IMR-90 (cell line): ENCODE measurements around the gene ACOXL. TPM values are rescaled to one million over a fixed set of nuclear protein-coding genes. Genes with fewer than 3 reads are reported as not detected.

ENCODE experiments used
- ATAC-seq: fragments of 200-7000 bp; cut with Tn5 transposase; 2 replicates; pipeline ENCODE4 v1.9.1; 2020; ENCODE audit warnings: low read depth, mild to moderate bottlenecking, moderate library complexity
- BruUV-seq: library from RNA; stranded (reverse); fragments of 400-500 nt; replicated peaks from 2 replicates; lab custom pipeline; 2021; lab: Mats Ljungman, UMichigan
- CTCF ChIA-PET: fragments of 300-600 bp; formaldehyde crosslinking; extraction: SDS; loops from one replicate; lab custom pipeline; 2021; ENCODE audit warnings: antibody characterized with exemption; lab: Yijun Ruan, JAX
- POLR2A ChIA-PET: fragments of 300-600 bp; sonication (Branson Sonifier 250); formaldehyde crosslinking; loops from one replicate; lab custom pipeline; 2022; ENCODE audit warnings: antibody characterized with exemption; ENCODE audit not compliant: unreplicated experiment; lab: Charles Lee
- DNase-seq: peaks from one replicate; pipeline ENCODE4 v3.0.0; 2013
- H2AFZ ChIP-seq: replicated peaks from 2 replicates; pipeline ENCODE3; 2013; ENCODE audit warnings: low read length, mild to moderate bottlenecking; ENCODE audit not compliant: poor library complexity
- H2AK5ac ChIP-seq: 2 replicates; pipeline ENCODE4 v1.6.1; 2013; ENCODE audit warnings: low read depth, low read length, inconsistent platforms
- H2AK9ac ChIP-seq: replicated peaks from 2 replicates; pipeline ENCODE3; 2013; ENCODE audit warnings: mild to moderate bottlenecking, low read depth, low read length, moderate library complexity; ENCODE audit not compliant: poor library complexity
- H2BK120ac ChIP-seq: 2 replicates; pipeline ENCODE4 v1.6.1; 2013; ENCODE audit warnings: low read depth, low read length, inconsistent platforms
- H2BK15ac ChIP-seq: 3 replicates; pipeline ENCODE4 v1.6.1; 2013; ENCODE audit warnings: low read depth, low read length, inconsistent platforms
- H2BK20ac ChIP-seq: 2 replicates; pipeline ENCODE4 v1.6.1; 2013; ENCODE audit warnings: low read depth, mild to moderate bottlenecking, inconsistent platforms, low read length, moderate library complexity
- H2BK5ac ChIP-seq: 2 replicates; pipeline ENCODE4 v1.6.1; 2013; ENCODE audit warnings: mild to moderate bottlenecking, low read depth, low read length, inconsistent platforms; ENCODE audit not compliant: poor library complexity, severe bottlenecking
- H3K14ac ChIP-seq: replicated peaks from 2 replicates; pipeline ENCODE4 v1.6.1; 2013; ENCODE audit warnings: low read depth, low read length, inconsistent platforms
- H3K18ac ChIP-seq: 2 replicates; pipeline ENCODE4 v1.6.1; 2013; ENCODE audit warnings: low read depth, low read length, control low read depth
- H3K23ac ChIP-seq: 2 replicates; pipeline ENCODE4 v1.6.1; 2013; ENCODE audit warnings: low read depth, low read length, inconsistent platforms
- H3K27ac ChIP-seq: 2 replicates; pipeline ENCODE4 v1.5.1; 2013; ENCODE audit warnings: mild to moderate bottlenecking, control low read depth, low read length; ENCODE audit not compliant: insufficient read depth
- H3K27me3 ChIP-seq: 2 replicates; pipeline ENCODE4 v1.6.1; 2013; ENCODE audit warnings: low read length; ENCODE audit not compliant: control insufficient read depth, insufficient read depth
- H3K36me3 ChIP-seq: 2 replicates; pipeline ENCODE4 v1.6.1; 2013; ENCODE audit warnings: low read length, mixed read lengths; ENCODE audit not compliant: control insufficient read depth, insufficient read depth
- H3K4ac ChIP-seq: 2 replicates; pipeline ENCODE4 v1.6.1; 2013; ENCODE audit warnings: low read depth, low read length, inconsistent platforms
- H3K4me1 ChIP-seq: 2 replicates; pipeline ENCODE4 v1.6.1; 2013; ENCODE audit warnings: low read length, mixed read lengths; ENCODE audit not compliant: control insufficient read depth, insufficient read depth
- H3K4me2 ChIP-seq: 2 replicates; pipeline ENCODE4 v1.6.1; 2013; ENCODE audit warnings: low read depth, mild to moderate bottlenecking, control low read depth, low read length, moderate library complexity
- H3K4me3 ChIP-seq: 2 replicates; pipeline ENCODE4 v1.5.1; 2013; ENCODE audit warnings: low read depth, mild to moderate bottlenecking, control low read depth, low read length, moderate library complexity; ENCODE audit not compliant: insufficient read depth
- H3K56ac ChIP-seq: 2 replicates; pipeline ENCODE4 v1.6.1; 2013; ENCODE audit warnings: low read length, inconsistent platforms; ENCODE audit not compliant: insufficient read depth; ENCODE audit errors: extremely low read depth
- H3K79me1 ChIP-seq, 2 experiments: 2 replicates each; pipeline ENCODE4 v1.6.1; 2013; ENCODE audit warnings: low read length in 2 of 2, inconsistent platforms in 1 of 2, low read depth in 1 of 2
- H3K9ac ChIP-seq: 2 replicates; pipeline ENCODE4 v1.6.1; 2013; ENCODE audit warnings: low read depth, low read length, control low read depth
- H3K9me1 ChIP-seq: 2 replicates; pipeline ENCODE4 v1.6.1; 2013; ENCODE audit warnings: low read length, inconsistent platforms; ENCODE audit not compliant: insufficient read depth
- H3K9me3 ChIP-seq: 2 replicates; pipeline ENCODE4 v1.6.1; 2013; ENCODE audit warnings: low read length; ENCODE audit not compliant: control insufficient read depth, insufficient read depth
- H4K20me1 ChIP-seq: 2 replicates; pipeline ENCODE4 v1.6.1; 2013; ENCODE audit warnings: low read length, inconsistent platforms; ENCODE audit not compliant: insufficient read depth
- H4K5ac ChIP-seq: 2 replicates; pipeline ENCODE4 v1.6.1; 2013; ENCODE audit warnings: mild to moderate bottlenecking, low read depth, low read length, control low read depth
- H4K8ac ChIP-seq, 2 experiments: 2 replicates each; pipeline ENCODE4 v1.6.1; 2013; ENCODE audit warnings: low read depth in 2 of 2, low read length in 2 of 2, control low read depth in 1 of 2, inconsistent platforms in 1 of 2
- H4K91ac ChIP-seq: 2 replicates; pipeline ENCODE4 v1.6.1; 2013; ENCODE audit warnings: low read depth, low read length, inconsistent platforms; ENCODE audit not compliant: insufficient read depth
- BHLHE40 ChIP-seq: fragments of 150-350 bp; IDR thresholded peaks from 2 replicates; pipeline ENCODE4 v1.6.1; 2016; ENCODE audit warnings: mild to moderate bottlenecking, low read depth, low read length
- CEBPB ChIP-seq: IDR thresholded peaks from 2 replicates; pipeline ENCODE4 v1.6.1; 2012; ENCODE audit warnings: low read depth, low read length, improper control_type of control experiment
- CHD1 ChIP-seq: IDR thresholded peaks from 2 replicates; pipeline ENCODE4 v1.6.1; 2012; ENCODE audit warnings: low read depth, low read length, improper control_type of control experiment
- FOS ChIP-seq: fragments of 150-350 bp; IDR thresholded peaks from 2 replicates; pipeline ENCODE4 v1.6.1; 2016; ENCODE audit warnings: low read depth, low read length
- MAFK ChIP-seq: IDR thresholded peaks from 2 replicates; pipeline ENCODE4 v1.6.1; 2012; ENCODE audit warnings: low read depth, low read length, improper control_type of control experiment
- MAZ ChIP-seq: IDR thresholded peaks from 2 replicates; pipeline ENCODE4 v1.6.1; 2012; ENCODE audit warnings: low read depth, mild to moderate bottlenecking, low read length, improper control_type of control experiment, moderate library complexity, borderline replicate concordance
- MXI1 ChIP-seq: IDR thresholded peaks from 2 replicates; pipeline ENCODE4 v1.6.1; 2012; ENCODE audit warnings: low read depth, mild to moderate bottlenecking, low read length, moderate library complexity, borderline replicate concordance
- NFE2L2 ChIP-seq: fragments of 150-350 bp; IDR thresholded peaks from 2 replicates; pipeline ENCODE4 v1.6.1; 2016; ENCODE audit warnings: low read depth, mild to moderate bottlenecking, low read length
- RAD21 ChIP-seq: IDR thresholded peaks from 2 replicates; pipeline ENCODE4 v1.6.1; 2012; ENCODE audit warnings: low read length, improper control_type of control experiment
- RCOR1 ChIP-seq: IDR thresholded peaks from 2 replicates; pipeline ENCODE4 v1.6.1; 2012; ENCODE audit warnings: mild to moderate bottlenecking, low read length, improper control_type of control experiment; ENCODE audit not compliant: insufficient replicate concordance
- RFX5 ChIP-seq: IDR thresholded peaks from 2 replicates; pipeline ENCODE4 v1.8.0; 2012; ENCODE audit warnings: low read depth, mild to moderate bottlenecking, low read length, moderate library complexity
- SMC3 ChIP-seq: fragments of 150-350 bp; IDR thresholded peaks from 2 replicates; pipeline ENCODE4 v1.6.1; 2016; ENCODE audit warnings: low read depth, mild to moderate bottlenecking, antibody characterized with exemption, low read length, moderate library complexity
- WGBS, 2 experiments: methylation state at CpG; one replicate each; pipeline versions ENCODE4 v1.1.5 to v1.1.7; 2013; ENCODE audit warnings: missing lambda C conversion rate in 2 of 2; ENCODE audit not compliant: insufficient read length in 1 of 2; ENCODE audit errors: extremely low coverage in 2 of 2; 5-methylcytosine and 5-hydroxymethylcytosine counted together
- dilution Hi-C: fragments of 300-500 bp; cut with HindIII; formaldehyde crosslinking; loops from one replicate; pipeline ENCODE4 v1.14.3; 2018; ENCODE audit warnings: low sequenced_read_pairs; ENCODE audit not compliant: unreplicated experiment
- in situ Hi-C: fragments of 300-500 bp; cut with MboI; formaldehyde crosslinking; loops from 3 replicates; pipeline ENCODE4 v1.14.3; 2019; ENCODE audit warnings: low sequenced_read_pairs, inconsistent platforms, mixed read lengths
- intact Hi-C: fragments of 100-400 bp; cut with micrococcal nuclease; formaldehyde crosslinking; loops from 2 replicates; pipeline ENCODE4 v1.10.0; 2022
- polyA plus RNA-seq, 3 experiments: library from polyadenylated mRNA; depleted of rRNA; stranded (reverse); fragments of >200 nt; gene quantifications; 2 replicates each; pipeline ENCODE4 v1.2.3, GENCODE V29; 2012; ENCODE audit warnings: low replicate concordance in 1 of 3
- total RNA-seq: library from RNA; depleted of rRNA; stranded (reverse); fragments of >200 nt; gene quantifications from 2 replicates; pipeline ENCODE4 v1.2.3, GENCODE V29; 2012
- TF ChIP-seq, protein P1 (sequence below): conservative IDR thresholded peaks from 2 replicates; pipeline ENCODE4 v1.5.1; 2012; ENCODE audit warnings: mild to moderate bottlenecking, low read depth, low read length, improper control_type of control experiment
- TF ChIP-seq, protein P2 (sequence below): fragments of 150-350 bp; IDR thresholded peaks from 2 replicates; pipeline ENCODE4 v1.6.1; 2016; ENCODE audit warnings: low read depth, mild to moderate bottlenecking, low read length, moderate library complexity, borderline replicate concordance

The ACOXL gene
- total and polyA plus RNA-seq, 2 of the 4 experiments (the other 2 are of a cell fraction): not detected

DNA sequence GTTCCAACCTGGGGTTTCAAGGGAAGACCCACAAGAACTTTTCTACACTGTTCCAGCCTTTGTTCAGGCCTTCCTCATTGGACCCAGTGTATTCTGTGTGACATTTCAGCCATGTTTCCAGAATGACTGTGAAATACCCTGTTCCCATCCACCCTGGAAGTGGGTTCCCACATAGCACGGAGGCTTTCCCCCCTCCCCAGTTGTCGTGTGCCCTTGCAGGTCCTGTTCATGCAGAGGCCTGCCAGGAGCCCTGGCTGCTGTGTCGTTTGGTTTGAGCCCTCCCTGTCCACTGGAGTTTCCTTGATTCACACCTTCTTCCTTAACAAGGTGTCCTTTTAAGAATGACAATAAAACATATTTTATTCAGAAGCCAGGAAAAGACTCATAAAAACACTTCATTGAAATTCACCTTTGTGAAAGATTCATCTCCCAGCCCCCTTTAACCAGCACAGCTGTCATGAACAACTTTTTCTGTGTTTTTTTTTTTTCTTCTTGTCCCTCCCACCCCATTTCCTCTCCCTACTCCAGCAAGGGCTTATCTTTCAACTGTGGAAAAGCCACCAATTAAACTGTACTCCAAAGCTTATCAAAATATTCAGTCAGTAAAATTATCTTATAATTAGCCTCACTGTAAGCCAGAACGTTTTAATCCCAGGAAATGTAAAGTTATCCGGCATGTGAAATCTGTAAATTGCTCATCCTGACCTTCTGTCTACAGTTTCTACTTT is 106.4 kb downstream of the ACOXL start (continued):
- TF ChIP-seq MAFK: no peak
- no peak for TF ChIP-seq SMC3
- no peak for TF ChIP-seq NFE2L2
- no peak for TF ChIP-seq MXI1

DNA sequence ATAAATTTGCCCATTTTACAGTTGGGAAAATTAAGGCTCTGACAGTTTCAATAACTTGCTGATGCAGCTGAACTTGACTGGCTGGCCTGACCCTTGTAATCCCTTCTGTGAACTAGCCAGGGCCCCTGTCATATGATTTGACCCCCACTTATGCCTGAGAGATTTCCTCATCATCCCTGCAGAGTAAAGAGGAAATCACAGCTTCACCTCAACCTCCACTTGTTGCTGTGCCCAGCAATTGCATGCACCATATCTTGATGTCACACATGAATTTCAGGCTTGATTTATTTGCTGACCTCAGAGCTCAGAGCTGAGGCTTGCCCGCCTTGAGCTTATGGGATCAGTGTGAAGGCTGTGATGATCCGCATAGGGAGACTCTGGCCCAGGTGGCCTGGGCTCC is 108.1 kb downstream of the ACOXL start:
- no peaks in the 10 kb centered on the region for H3K79me1 ChIP-seq
- no peak overlapping the region for H3K23ac ChIP-seq
- BruUV-seq: no TSS peak
- no peak overlapping the region for H3K4me2 ChIP-seq
- H3K36me3 ChIP-seq: no peaks in the 10 kb centered on the region
- TF ChIP-seq, protein P1, sequence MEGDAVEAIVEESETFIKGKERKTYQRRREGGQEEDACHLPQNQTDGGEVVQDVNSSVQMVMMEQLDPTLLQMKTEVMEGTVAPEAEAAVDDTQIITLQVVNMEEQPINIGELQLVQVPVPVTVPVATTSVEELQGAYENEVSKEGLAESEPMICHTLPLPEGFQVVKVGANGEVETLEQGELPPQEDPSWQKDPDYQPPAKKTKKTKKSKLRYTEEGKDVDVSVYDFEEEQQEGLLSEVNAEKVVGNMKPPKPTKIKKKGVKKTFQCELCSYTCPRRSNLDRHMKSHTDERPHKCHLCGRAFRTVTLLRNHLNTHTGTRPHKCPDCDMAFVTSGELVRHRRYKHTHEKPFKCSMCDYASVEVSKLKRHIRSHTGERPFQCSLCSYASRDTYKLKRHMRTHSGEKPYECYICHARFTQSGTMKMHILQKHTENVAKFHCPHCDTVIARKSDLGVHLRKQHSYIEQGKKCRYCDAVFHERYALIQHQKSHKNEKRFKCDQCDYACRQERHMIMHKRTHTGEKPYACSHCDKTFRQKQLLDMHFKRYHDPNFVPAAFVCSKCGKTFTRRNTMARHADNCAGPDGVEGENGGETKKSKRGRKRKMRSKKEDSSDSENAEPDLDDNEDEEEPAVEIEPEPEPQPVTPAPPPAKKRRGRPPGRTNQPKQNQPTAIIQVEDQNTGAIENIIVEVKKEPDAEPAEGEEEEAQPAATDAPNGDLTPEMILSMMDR: no peak
- TF ChIP-seq MXI1 (no peak), NFE2L2 (no peak), RCOR1 (no peak), MAFK (no peak), MAZ (no peak), RFX5 (no peak), SMC3 (no peak), RAD21 (no peak), CHD1 (no peak), BHLHE40 (no peak), FOS (no peak), CEBPB (no peak)
- TF ChIP-seq, protein P2, sequence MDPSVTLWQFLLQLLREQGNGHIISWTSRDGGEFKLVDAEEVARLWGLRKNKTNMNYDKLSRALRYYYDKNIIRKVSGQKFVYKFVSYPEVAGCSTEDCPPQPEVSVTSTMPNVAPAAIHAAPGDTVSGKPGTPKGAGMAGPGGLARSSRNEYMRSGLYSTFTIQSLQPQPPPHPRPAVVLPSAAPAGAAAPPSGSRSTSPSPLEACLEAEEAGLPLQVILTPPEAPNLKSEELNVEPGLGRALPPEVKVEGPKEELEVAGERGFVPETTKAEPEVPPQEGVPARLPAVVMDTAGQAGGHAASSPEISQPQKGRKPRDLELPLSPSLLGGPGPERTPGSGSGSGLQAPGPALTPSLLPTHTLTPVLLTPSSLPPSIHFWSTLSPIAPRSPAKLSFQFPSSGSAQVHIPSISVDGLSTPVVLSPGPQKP: no peak
- no peak overlapping the region for H3K9ac ChIP-seq
- in situ Hi-C loops (no loop called here), intact Hi-C loops (no loop called here), dilution Hi-C loops (no loop called here)
- no peak overlapping the region for H4K5ac ChIP-seq
- no peak overlapping the region for H3K4me3 ChIP-seq
- CTCF ChIA-PET: no interaction called here
- no peak overlapping the region for H3K27ac ChIP-seq
- no peak overlapping the region for H3K56ac ChIP-seq
- POLR2A ChIA-PET: no interaction called here
- H3K9me1 ChIP-seq: 0 out of 2 replicates have a peak, but pooled peaks cover 3% of the 10 kb centered on the region
- H2BK15ac ChIP-seq: no peak overlapping the region
- no peak overlapping the region for H4K91ac ChIP-seq
- H3K18ac ChIP-seq: no peak overlapping the region
- H2BK120ac ChIP-seq: no peak overlapping the region
- H3K9me3 ChIP-seq: no peaks in the 10 kb centered on the region
- peak overlapping the region; percentile 17 for H2AFZ ChIP-seq
- H3K4ac ChIP-seq: no peak overlapping the region
- no peak overlapping the region for H2AK5ac ChIP-seq
- no peaks in the 10 kb centered on the region for H3K4me1 ChIP-seq
- peaks cover 18% of the 10 kb centered on the region for H3K27me3 ChIP-seq
- no peak overlapping the region for H2AK9ac ChIP-seq
- H4K20me1 ChIP-seq: no peaks in the 10 kb centered on the region
- DNase-seq (no peak), ATAC-seq (no peak)
- no CpG with 5 or more reads among the region's 2 CpGs for WGBS, 2 experiments
- H2BK20ac ChIP-seq: no peak overlapping the region
- H2BK5ac ChIP-seq: no peak overlapping the region
- H3K14ac ChIP-seq: no peak overlapping the region
- no peak overlapping the region for H4K8ac ChIP-seq
